ENCODE results near the gene FRK. TPM values are rescaled to one million over a fixed set of nuclear protein-coding genes. Genes with fewer than 3 reads are reported as not detected.

The FRK gene
- polyA plus RNA-seq, 3 donors: 0.28 to 1.1 (median 0.56) TPM

- 67 to 83% (median 75%) methylated on average over 3 to 5 of the region's 5 CpGs for WGBS, 3 donors
- H3K27ac ChIP-seq (ENCODE audit: low read depth, low read length): no peak overlapping the region
Measured at GRCh38 chr6:115882174-115882573, 178.5 kb downstream of the FRK start.

Other genes with a start within 250 kb of the FRK start
- gene NT5DC1, start 40.0 kb upstream of the FRK start, polyA plus RNA-seq: 10 to 100 TPM; 10.5 to 24.6 (median 15.5) TPM
- not detected for gene COL10A1, start 65.2 kb upstream of the FRK start, polyA plus RNA-seq
- gene TSPYL4, start 193.2 kb upstream of the FRK start, polyA plus RNA-seq: 1 to 10 TPM; 6.1 to 7.6 (median 7.1) TPM
- gene TSPYL1, start 219.0 kb upstream of the FRK start, polyA plus RNA-seq: 10 to 100 TPM; 17.3 to 29.8 (median 28.2) TPM

Measured in adipose tissue (tissue), 3 donors.